Measurements from ENCODE around the gene AMBP.

The AMBP gene

GRCh38 chr9:114072184-114073140 is 5.6 kb downstream of the AMBP start:
- FAIRE-seq = no peak

- no peak for FAIRE-seq
These were observed 6.8 kb downstream of the AMBP start for GRCh38 chr9:114071197-114071795.

GRCh38 chr9:114070188-114071103 is 7.7 kb downstream of the AMBP start:
- FAIRE-seq = no peak

GRCh38 chr9:114069476-114070187 is 8.5 kb downstream of the AMBP start:
- FAIRE-seq = no peak

GRCh38 chr9:114065304-114065703 is 12.8 kb downstream of the AMBP start:
- no peak for FAIRE-seq

GRCh38 chr9:114061830-114062474 is 16.1 kb downstream of the AMBP start:
- FAIRE-seq = no peak

- FAIRE-seq = no peak
These were observed 16.8 kb downstream of the AMBP start for GRCh38 chr9:114061292-114061691.

- FAIRE-seq = no peak
These were observed 17.4 kb downstream of the AMBP start for GRCh38 chr9:114060711-114061110.

GRCh38 chr9:114060070-114060469 is 18.0 kb downstream of the AMBP start:
- FAIRE-seq = no peak

- no peak for FAIRE-seq
These were observed 18.9 kb downstream of the AMBP start for GRCh38 chr9:114059047-114059803.

- FAIRE-seq = no peak
These were observed 19.4 kb downstream of the AMBP start for GRCh38 chr9:114058688-114059046.

- no peak for FAIRE-seq
These were observed 20.8 kb downstream of the AMBP start for GRCh38 chr9:114057161-114057885.

GRCh38 chr9:114056527-114056926 is 21.6 kb downstream of the AMBP start:
- FAIRE-seq = no peak

- FAIRE-seq = no peak
These were observed 22.2 kb downstream of the AMBP start for GRCh38 chr9:114055894-114056293.

- no peak for FAIRE-seq
These were observed 23.0 kb downstream of the AMBP start for GRCh38 chr9:114055061-114055460.

GRCh38 chr9:114054191-114054690 is 23.9 kb downstream of the AMBP start:
- no peak for FAIRE-seq

- FAIRE-seq = no peak
These were observed 24.7 kb downstream of the AMBP start for GRCh38 chr9:114053246-114054005.

GRCh38 chr9:114051706-114052105 is 26.4 kb downstream of the AMBP start:
- FAIRE-seq = no peak

- FAIRE-seq = no peak
These were observed 26.8 kb downstream of the AMBP start for GRCh38 chr9:114051281-114051680.
